H1 (cell line): ENCODE results near the gene ABCF2. TPM values are rescaled to one million over a fixed set of nuclear protein-coding genes. Genes with fewer than 3 reads are reported as not detected.
A peak's percentile ranks its signal among the peaks of the same experiment; 100 is the strongest.

Experiments
- BRCA1 ChIP-seq: IDR thresholded peaks from 2 replicates; pipeline ENCODE4 v1.6.1; 2012; ENCODE audit warnings: low read depth, low read length, improper control_type of control experiment
- CBX8 ChIP-seq: fragments of 300-800, 300-1000 bp; sonication (generic); IDR thresholded peaks from 2 replicates; pipeline ENCODE4 v1.7.1; 2016; ENCODE audit warnings: low read depth, low read length, borderline replicate concordance
- CREB1 ChIP-seq: IDR thresholded peaks from 2 replicates; pipeline ENCODE4 v1.6.1; 2012; ENCODE audit warnings: inconsistent platforms
- CTBP2 ChIP-seq: IDR thresholded peaks from 2 replicates; pipeline ENCODE4 v1.7.0; 2011; ENCODE audit warnings: borderline replicate concordance, mild to moderate bottlenecking, moderate library complexity, mixed read lengths, low read length; ENCODE audit not compliant: insufficient read depth, insufficient read length
- HDAC2 ChIP-seq, 2 experiments: fragments of 300-600 bp in 1 of 2; sonication (generic) in 1 of 2; IDR thresholded peaks; 2 replicates each; pipeline ENCODE4 v1.6.1; 2011 to 2012; ENCODE audit warnings: low read depth in 2 of 2, low read length in 2 of 2, mild to moderate bottlenecking in 2 of 2, moderate library complexity in 2 of 2, borderline replicate concordance in 1 of 2, inconsistent platforms in 1 of 2
- MAFK ChIP-seq: IDR thresholded peaks from 2 replicates; pipeline ENCODE4 v1.6.1; 2012; ENCODE audit warnings: low read depth, mild to moderate bottlenecking, improper control_type of control experiment, low read length
- POLR2A ChIP-seq, 2 experiments: IDR thresholded peaks; 1 replicate in 1 of 2; 2 replicates in 1 of 2; pipeline ENCODE4 v1.6.1; 2011; ENCODE audit warnings: low read depth in 2 of 2, low read length in 2 of 2, mild to moderate bottlenecking in 2 of 2; ENCODE audit errors: control extremely low read depth in 1 of 2
- RNF2 ChIP-seq: fragments of 200-900, 300-1000 bp; sonication (generic); IDR thresholded peaks from 2 replicates; pipeline ENCODE4 v1.7.1; 2016; ENCODE audit warnings: borderline replicate concordance, low read depth, mild to moderate bottlenecking, antibody characterized with exemption, low read length; ENCODE audit not compliant: poor library complexity, severe bottlenecking; ENCODE audit errors: missing control alignments
- SIN3A ChIP-seq, 2 experiments: IDR thresholded peaks in 1 of 2; conservative IDR thresholded peaks in 1 of 2; 2 replicates each; pipeline ENCODE4 v1.6.1; 2011 to 2012; ENCODE audit warnings: low read length in 2 of 2, improper control_type of control experiment in 1 of 2, low read depth in 1 of 2, mild to moderate bottlenecking in 1 of 2
- SIRT6 ChIP-seq: IDR thresholded peaks from one replicate; pipeline ENCODE4 v1.7.1; 2012; ENCODE audit warnings: low read length, inconsistent platforms
- TAF1 ChIP-seq: IDR thresholded peaks from 2 replicates; pipeline ENCODE4 v1.6.1; 2011; ENCODE audit warnings: mild to moderate bottlenecking, low read depth, low read length
- TCF12 ChIP-seq: IDR thresholded peaks from 2 replicates; pipeline ENCODE4 v1.6.1; 2011; ENCODE audit warnings: low read depth, mild to moderate bottlenecking, low read length
- polyA plus RNA-seq, 7 experiments: library from polyadenylated mRNA; depleted of rRNA in 3 of 7; stranded (reverse) in 5 of 7; unstranded in 2 of 7; fragments of >200 nt in 5 of 7; fragments of 200-250 nt in 2 of 7; gene quantifications; 1 replicate in 5 of 7; 2 replicates in 1 of 7; 4 replicates in 1 of 7; pipeline versions ENCODE4 v1.2.1 to v1.2.3, GENCODE V29; 2011 to 2013; ENCODE audit warnings: missing spikeins in 2 of 7, mixed read lengths in 2 of 7
- total RNA-seq: library from RNA; stranded (reverse); fragmentation: NEBNext Ultra II Directional; extraction: Animal tissue kit (Norgen Biotek cat#: 25700); gene quantifications from 2 replicates; pipeline ENCODE4 v1.2.1, GENCODE V29; 2021
- TF ChIP-seq, protein P1 (sequence below): IDR thresholded peaks from 2 replicates; pipeline ENCODE4 v1.6.1; 2011; ENCODE audit warnings: low read depth, mild to moderate bottlenecking, low read length; ENCODE audit not compliant: insufficient read depth
- TF ChIP-seq, protein P2 (sequence below), 3 experiments: IDR thresholded peaks; 1 replicate in 2 of 3; 2 replicates in 1 of 3; pipeline versions ENCODE4 v1.5.1 to v1.6.1; 2011; ENCODE audit warnings: low read length in 3 of 3, mild to moderate bottlenecking in 3 of 3, inconsistent platforms in 2 of 3, low read depth in 1 of 3, moderate library complexity in 1 of 3; ENCODE audit not compliant: insufficient read depth in 1 of 3; ENCODE audit errors: control extremely low read depth in 1 of 3

ABCF2 gene
- total and polyA plus RNA-seq, 2 of the 8 experiments (the other 6 are each of a cell fraction or from before 2014, with no cell fraction given): 28.0 to 55.0 TPM

DNA sequence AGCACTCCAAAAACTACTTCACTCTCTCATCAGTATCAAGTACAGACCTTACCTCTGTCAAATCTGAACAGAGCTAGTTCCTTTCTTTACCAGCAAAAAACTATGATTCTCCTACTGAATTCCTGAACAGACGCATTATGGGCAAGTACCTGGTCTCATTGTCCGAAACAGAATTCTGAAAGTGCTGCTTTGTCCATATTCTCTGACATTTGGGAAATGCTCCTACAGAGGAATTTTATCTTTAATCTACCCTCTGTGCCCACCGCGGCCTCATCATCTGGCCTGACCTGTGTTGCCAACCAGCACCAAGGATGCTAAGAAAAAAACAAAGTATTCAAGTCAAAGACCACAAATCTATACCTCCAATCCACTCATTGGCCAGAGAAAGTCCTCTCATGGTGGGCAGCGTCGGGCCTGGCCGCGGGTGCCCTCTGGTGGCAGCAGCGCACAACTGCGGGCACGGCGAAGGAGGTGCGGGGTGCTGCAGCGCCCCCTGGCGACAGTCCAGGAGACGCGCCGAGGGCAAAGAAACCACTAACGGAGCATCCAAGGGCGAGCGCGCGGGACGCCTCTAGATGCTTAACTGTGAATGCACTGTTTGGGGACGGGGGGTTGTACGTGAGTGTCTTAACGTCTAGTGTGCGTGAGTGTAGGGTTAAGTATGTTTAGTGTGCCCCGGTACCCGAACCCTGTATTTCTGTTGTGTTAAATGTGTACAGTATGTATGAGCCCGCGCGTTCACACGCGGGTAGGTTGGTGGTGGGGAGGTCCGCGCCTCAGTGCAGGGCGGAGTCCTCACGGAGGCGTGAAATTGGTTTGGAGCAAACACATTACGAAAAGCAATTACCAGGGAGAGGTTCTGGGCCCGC lies 54.5 kb downstream of the ABCF2 start (continued):
- TF ChIP-seq BRCA1 (peak; percentile 15; the same call in 1 of the 2 replicates), SIN3A (conservative IDR thresholded peaks at IDR 0.05 in 1 of 2, IDR thresholded peaks at IDR 0.05 in 1 of 2; ENCODE audit: low read depth in 1 of 2, low read length in 2 of 2) (peak in 1 of 2 experiments; percentile 57; a peak in 1 of 4 replicates), POLR2A (IDR thresholded peaks at IDR 0.05; ENCODE audit: control extremely low read depth in 1 of 2, low read depth in 2 of 2, low read length in 2 of 2) (no peak), CTBP2 (no peak), RNF2 (no peak), MAFK (no peak), SIRT6 (no peak), TAF1 (no peak), TCF12 (no peak), HDAC2 (IDR thresholded peaks at IDR 0.05; ENCODE audit: borderline replicate concordance in 1 of 2, low read depth in 2 of 2, low read length in 2 of 2) (no peak), CREB1 (peak; percentile 87), CBX8 (no peak)
- TF ChIP-seq, protein P1, sequence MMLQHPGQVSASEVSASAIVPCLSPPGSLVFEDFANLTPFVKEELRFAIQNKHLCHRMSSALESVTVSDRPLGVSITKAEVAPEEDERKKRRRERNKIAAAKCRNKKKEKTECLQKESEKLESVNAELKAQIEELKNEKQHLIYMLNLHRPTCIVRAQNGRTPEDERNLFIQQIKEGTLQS: peak; percentile 76
- TF ChIP-seq, protein P2, sequence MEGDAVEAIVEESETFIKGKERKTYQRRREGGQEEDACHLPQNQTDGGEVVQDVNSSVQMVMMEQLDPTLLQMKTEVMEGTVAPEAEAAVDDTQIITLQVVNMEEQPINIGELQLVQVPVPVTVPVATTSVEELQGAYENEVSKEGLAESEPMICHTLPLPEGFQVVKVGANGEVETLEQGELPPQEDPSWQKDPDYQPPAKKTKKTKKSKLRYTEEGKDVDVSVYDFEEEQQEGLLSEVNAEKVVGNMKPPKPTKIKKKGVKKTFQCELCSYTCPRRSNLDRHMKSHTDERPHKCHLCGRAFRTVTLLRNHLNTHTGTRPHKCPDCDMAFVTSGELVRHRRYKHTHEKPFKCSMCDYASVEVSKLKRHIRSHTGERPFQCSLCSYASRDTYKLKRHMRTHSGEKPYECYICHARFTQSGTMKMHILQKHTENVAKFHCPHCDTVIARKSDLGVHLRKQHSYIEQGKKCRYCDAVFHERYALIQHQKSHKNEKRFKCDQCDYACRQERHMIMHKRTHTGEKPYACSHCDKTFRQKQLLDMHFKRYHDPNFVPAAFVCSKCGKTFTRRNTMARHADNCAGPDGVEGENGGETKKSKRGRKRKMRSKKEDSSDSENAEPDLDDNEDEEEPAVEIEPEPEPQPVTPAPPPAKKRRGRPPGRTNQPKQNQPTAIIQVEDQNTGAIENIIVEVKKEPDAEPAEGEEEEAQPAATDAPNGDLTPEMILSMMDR (IDR thresholded peaks at IDR 0.05; ENCODE audit: control extremely low read depth in 1 of 3, insufficient read depth in 1 of 3, low read depth in 1 of 3, low read length in 3 of 3): peak in 2 of 3 experiments; percentile 100; a peak in 3 of 4 replicates
